Natural killer cell (primary cell): ENCODE results near the gene SPATA31D4. TPM values are rescaled to one million over a fixed set of nuclear protein-coding genes. Genes with fewer than 3 reads are reported as not detected.

Experiments
- ATAC-seq, 3 donors: fragments of 150-1000 bp in 2 of 3; fragments of 200-7000 bp in 1 of 3; cut with Tn5 transposase; 1 replicate in 1 of 3; 2 replicates in 2 of 3; pipeline ENCODE4 v1.10.0; 2021; ENCODE audit warnings: mild to moderate bottlenecking in 2 of 3, moderate library complexity in 2 of 3
- DNase-seq, 2 donors: peaks; one replicate each; pipeline versions ENCODE4 v3.0.0 to v3.0.0-alpha.2; 2013 to 2021; ENCODE audit warnings: mixed read lengths in 1 of 2
- H3K27ac ChIP-seq: one replicate; pipeline ENCODE4 v1.5.1; 2013; ENCODE audit warnings: mild to moderate bottlenecking, low read length
- H3K27me3 ChIP-seq: one replicate; pipeline ENCODE4 v1.6.1; 2013; ENCODE audit warnings: low read length; ENCODE audit not compliant: control insufficient read depth, insufficient read depth
- H3K36me3 ChIP-seq: one replicate; pipeline ENCODE4 v1.6.1; 2013; ENCODE audit warnings: low read length; ENCODE audit not compliant: control insufficient read depth, insufficient read depth
- H3K4me1 ChIP-seq: one replicate; pipeline ENCODE4 v1.6.1; 2013; ENCODE audit warnings: low read length; ENCODE audit not compliant: control insufficient read depth, insufficient read depth
- H3K4me3 ChIP-seq: one replicate; pipeline ENCODE4 v1.5.1; 2013; ENCODE audit warnings: low read length
- H3K9me3 ChIP-seq: one replicate; pipeline ENCODE4 v1.6.1; 2013; ENCODE audit warnings: low read length; ENCODE audit not compliant: control insufficient read depth, insufficient read depth
- H3K27ac Mint-ChIP-seq, 2 donors: one replicate each; pipeline ENCODE4 v1.8.0; 2022; ENCODE audit warnings: mild to moderate bottlenecking in 2 of 2, mixed read lengths in 2 of 2, moderate library complexity in 1 of 2
- H3K27me3 Mint-ChIP-seq, 2 donors: one replicate each; pipeline ENCODE4 v1.8.0; 2022; ENCODE audit warnings: low read depth in 2 of 2, mixed read lengths in 2 of 2
- H3K36me3 Mint-ChIP-seq: one replicate; pipeline ENCODE4 v1.8.0; 2022; ENCODE audit warnings: mixed read lengths
- H3K4me1 Mint-ChIP-seq, 2 donors: one replicate each; pipeline ENCODE4 v1.8.0; 2022; ENCODE audit warnings: mixed read lengths in 2 of 2
- H3K4me3 Mint-ChIP-seq: one replicate; pipeline ENCODE4 v1.8.0; 2022; ENCODE audit warnings: mild to moderate bottlenecking, moderate library complexity, mixed read lengths
- H3K9me3 Mint-ChIP-seq, 2 donors: one replicate each; pipeline ENCODE4 v1.8.0; 2022; ENCODE audit warnings: mixed read lengths in 2 of 2
- WGBS: methylation state at CpG from one replicate; pipeline ENCODE4 v1.1.7; 2013; ENCODE audit warnings: missing lambda C conversion rate; ENCODE audit not compliant: insufficient coverage; 5-methylcytosine and 5-hydroxymethylcytosine counted together
- intact Hi-C: fragments of 100-400 bp; cut with micrococcal nuclease; formaldehyde crosslinking; loops from one replicate; pipeline ENCODE4 v1.14.2; 2022
- total RNA-seq, 4 donors: library from RNA; stranded (reverse); fragments of 120-200 nt in 1 of 4; gene quantifications; one replicate each; pipeline versions ENCODE4 v1.2.3 to v1.2.4, GENCODE V29; 2013 to 2022
- TF ChIP-seq, protein P1 (sequence below): fragments of 200-600 bp; IDR thresholded peaks from one replicate; pipeline ENCODE4 v1.8.0; 2022; ENCODE audit warnings: antibody characterized with exemption

The SPATA31D4 gene
- total RNA-seq, 3 donors from 2014 or later (not counting 1 experiment from before 2014, with no cell fraction given), result not detected

DNA sequence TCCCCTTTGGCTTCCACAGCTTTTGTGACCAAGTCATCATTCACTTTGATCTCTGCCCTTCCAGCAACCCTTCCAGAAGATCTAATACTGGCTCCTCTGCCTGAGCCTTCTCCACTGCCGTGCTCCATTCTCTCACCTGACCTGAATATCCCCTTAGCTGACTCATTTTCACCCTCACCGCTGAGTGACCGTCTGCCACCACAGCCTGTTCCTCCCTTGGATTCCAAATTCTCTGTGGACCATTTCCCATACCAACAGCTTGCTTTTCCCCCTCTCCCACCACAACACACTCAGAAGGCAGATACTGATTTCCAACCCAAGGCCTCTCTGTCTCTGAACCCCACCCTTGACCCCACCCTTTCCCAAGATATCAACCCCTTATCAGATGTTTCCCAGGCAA, 39.8 kb downstream of the SPATA31D4 start:
- intact Hi-C loops, result no loop called here
- Mint-ChIP-seq H3K36me3 (no peaks in the 10 kb centered on the region), H3K9me3 (no peaks in the 10 kb centered on the region), H3K4me1 (no peaks in the 10 kb centered on the region), H3K27ac (no peak overlapping the region), H3K4me3 (no peak overlapping the region), H3K27me3 (peaks cover 0 to 3% of the 10 kb centered on the region in 2 donors)
- H3K9me3 ChIP-seq, result no peaks in the 10 kb centered on the region
- TF ChIP-seq, protein P1, sequence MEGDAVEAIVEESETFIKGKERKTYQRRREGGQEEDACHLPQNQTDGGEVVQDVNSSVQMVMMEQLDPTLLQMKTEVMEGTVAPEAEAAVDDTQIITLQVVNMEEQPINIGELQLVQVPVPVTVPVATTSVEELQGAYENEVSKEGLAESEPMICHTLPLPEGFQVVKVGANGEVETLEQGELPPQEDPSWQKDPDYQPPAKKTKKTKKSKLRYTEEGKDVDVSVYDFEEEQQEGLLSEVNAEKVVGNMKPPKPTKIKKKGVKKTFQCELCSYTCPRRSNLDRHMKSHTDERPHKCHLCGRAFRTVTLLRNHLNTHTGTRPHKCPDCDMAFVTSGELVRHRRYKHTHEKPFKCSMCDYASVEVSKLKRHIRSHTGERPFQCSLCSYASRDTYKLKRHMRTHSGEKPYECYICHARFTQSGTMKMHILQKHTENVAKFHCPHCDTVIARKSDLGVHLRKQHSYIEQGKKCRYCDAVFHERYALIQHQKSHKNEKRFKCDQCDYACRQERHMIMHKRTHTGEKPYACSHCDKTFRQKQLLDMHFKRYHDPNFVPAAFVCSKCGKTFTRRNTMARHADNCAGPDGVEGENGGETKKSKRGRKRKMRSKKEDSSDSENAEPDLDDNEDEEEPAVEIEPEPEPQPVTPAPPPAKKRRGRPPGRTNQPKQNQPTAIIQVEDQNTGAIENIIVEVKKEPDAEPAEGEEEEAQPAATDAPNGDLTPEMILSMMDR, result no peak
- no peaks in the 10 kb centered on the region for H3K4me1 ChIP-seq
- WGBS, result 91% methylated on average over 3 of the region's 3 CpGs
- H3K27ac ChIP-seq, result no peak overlapping the region
- ATAC-seq (no peak), DNase-seq (no peak)
- H3K27me3 ChIP-seq, result no peaks in the 10 kb centered on the region
- H3K36me3 ChIP-seq, result no peaks in the 10 kb centered on the region
- no peak overlapping the region for H3K4me3 ChIP-seq

DNA sequence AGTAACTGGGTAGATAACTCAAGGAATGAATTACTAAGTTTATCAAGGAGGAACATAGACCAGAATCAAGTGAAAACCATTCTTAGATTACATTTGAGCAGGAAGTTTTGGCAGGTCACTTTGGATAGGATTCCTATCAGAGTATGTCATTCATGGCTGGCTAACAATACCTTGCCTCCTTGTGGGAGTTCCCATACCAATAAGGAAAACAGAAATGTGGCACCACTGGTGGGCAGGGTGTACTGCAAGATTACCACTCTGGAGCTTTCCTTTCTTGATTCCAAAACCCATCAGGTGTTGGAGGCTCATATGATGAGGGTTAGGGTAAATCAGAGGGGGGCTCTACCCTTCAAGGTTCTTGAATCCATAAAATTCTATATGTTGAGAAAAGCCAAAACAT, 41.7 kb downstream of the SPATA31D4 start:
- Mint-ChIP-seq H3K4me1 (no peaks in the 10 kb centered on the region), H3K36me3 (no peaks in the 10 kb centered on the region), H3K27me3 (peaks cover 0 to 3% of the 10 kb centered on the region in 2 donors), H3K4me3 (no peak overlapping the region), H3K27ac (no peak overlapping the region), H3K9me3 (peaks cover 0 to 3% of the 10 kb centered on the region in 2 donors)
- no peaks in the 10 kb centered on the region for H3K36me3 ChIP-seq
- H3K4me1 ChIP-seq, result no peaks in the 10 kb centered on the region
- no peak for DNase-seq
- intact Hi-C loops, result no loop called here
- no peak overlapping the region for H3K4me3 ChIP-seq
- no peak for ATAC-seq
- no peaks in the 10 kb centered on the region for H3K27me3 ChIP-seq
- H3K27ac ChIP-seq, result no peak overlapping the region
- TF ChIP-seq, protein P1, result no peak
- H3K9me3 ChIP-seq, result no peaks in the 10 kb centered on the region

DNA sequence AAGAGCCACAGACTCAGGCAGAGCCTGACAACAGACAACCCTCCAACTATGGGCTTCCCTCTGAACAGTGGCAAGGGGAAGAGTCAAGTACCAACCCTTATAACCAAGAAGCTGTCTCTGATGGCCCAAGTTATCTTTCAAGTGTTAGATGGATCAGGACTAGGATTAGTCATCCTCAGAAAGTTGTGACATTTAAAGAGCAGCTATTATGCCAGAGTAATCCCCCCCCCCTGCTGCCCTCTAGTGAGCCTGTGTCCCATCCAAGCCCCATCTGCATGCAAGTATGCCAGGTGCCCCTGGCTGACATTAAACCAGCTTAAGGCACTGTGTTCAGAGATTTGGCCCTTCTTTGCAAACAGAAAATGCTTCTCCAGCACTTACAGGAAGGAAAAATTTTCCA, 43.5 kb downstream of the SPATA31D4 start:
- H3K4me1 Mint-ChIP-seq, result no peaks in the 10 kb centered on the region
- Histone ChIP-seq H3K4me3 (no peak overlapping the region), H3K27me3 (no peaks in the 10 kb centered on the region), H3K36me3 (no peaks in the 10 kb centered on the region), H3K27ac (no peak overlapping the region), H3K9me3 (no peaks in the 10 kb centered on the region), H3K4me1 (no peaks in the 10 kb centered on the region)
- intact Hi-C loops, result no loop called here
- ATAC-seq (no peak), DNase-seq (no peak)
- peaks cover 0 to 3% of the 10 kb centered on the region in 2 donors for H3K9me3 Mint-ChIP-seq
- no peak overlapping the region for H3K4me3 Mint-ChIP-seq
- no peaks in the 10 kb centered on the region for H3K36me3 Mint-ChIP-seq
- TF ChIP-seq, protein P1, result no peak
- H3K27ac Mint-ChIP-seq, result no peak overlapping the region
- peaks cover 0 to 3% of the 10 kb centered on the region in 2 donors for H3K27me3 Mint-ChIP-seq

DNA sequence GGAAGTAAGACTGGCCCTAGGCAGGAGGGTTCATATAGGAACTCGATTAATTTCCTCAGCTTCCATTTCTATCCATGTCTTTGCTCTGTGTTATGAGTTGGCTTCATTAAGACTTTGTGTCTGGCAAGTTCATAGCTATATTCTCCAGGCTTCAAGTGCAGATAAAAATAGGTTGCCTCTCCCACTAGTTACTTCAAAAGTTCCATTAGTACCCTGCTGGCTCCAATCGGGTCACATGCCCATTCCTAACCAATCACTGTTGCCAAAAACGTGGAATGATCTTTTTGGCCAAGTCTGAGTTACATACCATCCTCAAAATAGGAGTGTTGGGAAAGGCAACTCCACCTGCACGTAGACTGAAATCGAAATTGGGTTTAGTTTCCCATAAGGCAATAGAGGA, 46.5 kb downstream of the SPATA31D4 start:
- H3K27ac Mint-ChIP-seq, result no peak overlapping the region
- no peaks in the 10 kb centered on the region for H3K4me1 ChIP-seq
- H3K27ac ChIP-seq, result no peak overlapping the region
- TF ChIP-seq, protein P1, result no peak
- WGBS, result 75% methylated on average over 5 of the region's 5 CpGs
- no peaks in the 10 kb centered on the region for H3K9me3 ChIP-seq
- H3K4me3 Mint-ChIP-seq, result no peak overlapping the region
- no peaks in the 10 kb centered on the region for H3K36me3 Mint-ChIP-seq
- no peaks in the 10 kb centered on the region for H3K36me3 ChIP-seq
- no peaks in the 10 kb centered on the region for H3K4me1 Mint-ChIP-seq
- peaks cover 0 to 3% of the 10 kb centered on the region in 2 donors for H3K9me3 Mint-ChIP-seq
- no peak for DNase-seq
- no peak overlapping the region for H3K4me3 ChIP-seq
- ATAC-seq, result no peak
- peaks cover 0 to 3% of the 10 kb centered on the region in 2 donors for H3K27me3 Mint-ChIP-seq
- no peaks in the 10 kb centered on the region for H3K27me3 ChIP-seq
- intact Hi-C loops, result no loop called here
